ENCODE results near the gene DICER1.

GRCh38 chr14:95195031-95195430, 37.7 kb upstream of the DICER1 start:
- TF ChIP-seq, protein P1, sequence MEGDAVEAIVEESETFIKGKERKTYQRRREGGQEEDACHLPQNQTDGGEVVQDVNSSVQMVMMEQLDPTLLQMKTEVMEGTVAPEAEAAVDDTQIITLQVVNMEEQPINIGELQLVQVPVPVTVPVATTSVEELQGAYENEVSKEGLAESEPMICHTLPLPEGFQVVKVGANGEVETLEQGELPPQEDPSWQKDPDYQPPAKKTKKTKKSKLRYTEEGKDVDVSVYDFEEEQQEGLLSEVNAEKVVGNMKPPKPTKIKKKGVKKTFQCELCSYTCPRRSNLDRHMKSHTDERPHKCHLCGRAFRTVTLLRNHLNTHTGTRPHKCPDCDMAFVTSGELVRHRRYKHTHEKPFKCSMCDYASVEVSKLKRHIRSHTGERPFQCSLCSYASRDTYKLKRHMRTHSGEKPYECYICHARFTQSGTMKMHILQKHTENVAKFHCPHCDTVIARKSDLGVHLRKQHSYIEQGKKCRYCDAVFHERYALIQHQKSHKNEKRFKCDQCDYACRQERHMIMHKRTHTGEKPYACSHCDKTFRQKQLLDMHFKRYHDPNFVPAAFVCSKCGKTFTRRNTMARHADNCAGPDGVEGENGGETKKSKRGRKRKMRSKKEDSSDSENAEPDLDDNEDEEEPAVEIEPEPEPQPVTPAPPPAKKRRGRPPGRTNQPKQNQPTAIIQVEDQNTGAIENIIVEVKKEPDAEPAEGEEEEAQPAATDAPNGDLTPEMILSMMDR (IDR thresholded peaks at IDR 0.05) = no peak
- TF ChIP-seq ZFX (IDR thresholded peaks at IDR 0.05; ENCODE audit: borderline replicate concordance) = no peak
